Neural progenitor cell (in vitro differentiated cells): ENCODE results near the gene OGDH.

Experiments
- CTCF ChIP-seq: fragments of 200-600 bp; sonication (generic); IDR thresholded peaks from 2 replicates; pipeline ENCODE4 v1.5.1; 2017; ENCODE audit warnings: antibody characterized with exemption, mild to moderate bottlenecking
- EZH2 ChIP-seq: fragments of 200-600 bp; sonication (generic); IDR thresholded peaks from 2 replicates; pipeline ENCODE4 v1.6.1; 2017; ENCODE audit warnings: antibody characterized with exemption, mild to moderate bottlenecking, moderate library complexity

- no peak for TF ChIP-seq CTCF
- no peak for TF ChIP-seq EZH2
These were observed 59.2 kb downstream of the OGDH start for GRCh38 chr7:44665531-44666213.
